ENCODE results near the gene INSC. TPM values are rescaled to one million over a fixed set of nuclear protein-coding genes. Genes with fewer than 3 reads are reported as not detected.

The INSC gene
- total RNA-seq, 1 experiment from 2014 or later: 1.4 TPM

- no peaks in the 10 kb centered on the region for H3K36me3 ChIP-seq (ENCODE audit: insufficient read depth, low read length)
- H4K20me1 ChIP-seq (ENCODE audit: insufficient read depth, low read depth, low read length): no peaks in the 10 kb centered on the region
- H3K4me3 ChIP-seq (ENCODE audit: low read length): no peak overlapping the region
- H3K9me3 ChIP-seq (ENCODE audit: low read length): no peaks in the 10 kb centered on the region
- H3K9ac ChIP-seq (ENCODE audit: low read length): no peak overlapping the region
- peaks cover 19% of the 10 kb centered on the region for H3K4me1 ChIP-seq (ENCODE audit: low read length)
- peak; percentile 37 for DNase-seq
- no peaks in the 10 kb centered on the region for H3K9me2 ChIP-seq (replicated peaks; ENCODE audit: insufficient read depth, low read length)
- no peaks in the 10 kb centered on the region for H3K27me3 ChIP-seq (ENCODE audit: low read length)
- H3K79me2 ChIP-seq (ENCODE audit: low read length): no peaks in the 10 kb centered on the region
- no peak overlapping the region for H3K27ac ChIP-seq (ENCODE audit: low read length)
- no peak overlapping the region for H3K4me2 ChIP-seq (ENCODE audit: low read depth, low read length, poor library complexity, severe bottlenecking)
- no peak overlapping the region for H2AFZ ChIP-seq (ENCODE audit: low read length)
These were observed 165.7 kb downstream of the INSC start for GRCh38 chr11:15280393-15280792.

GRCh38 chr11:15282754-15283153, 168.0 kb downstream of the INSC start:
- H3K4me1 ChIP-seq (ENCODE audit: low read length): peaks cover under 1% of the 10 kb centered on the region; the same call in 1 of the 2 replicates
- H3K9me2 ChIP-seq (replicated peaks; ENCODE audit: insufficient read depth, low read length): no peaks in the 10 kb centered on the region
- no peak overlapping the region for H3K9ac ChIP-seq (ENCODE audit: low read length)
- H3K9me3 ChIP-seq (ENCODE audit: low read length): no peaks in the 10 kb centered on the region
- no peaks in the 10 kb centered on the region for H4K20me1 ChIP-seq (ENCODE audit: insufficient read depth, low read depth, low read length)
- no peak overlapping the region for H3K4me3 ChIP-seq (ENCODE audit: low read length)
- no peaks in the 10 kb centered on the region for H3K36me3 ChIP-seq (ENCODE audit: insufficient read depth, low read length)
- H3K27ac ChIP-seq (ENCODE audit: low read length): no peak overlapping the region
- DNase-seq: no peak
- no peaks in the 10 kb centered on the region for H3K27me3 ChIP-seq (ENCODE audit: low read length)
- H3K4me2 ChIP-seq (ENCODE audit: low read depth, low read length, poor library complexity, severe bottlenecking): no peak overlapping the region
- no peaks in the 10 kb centered on the region for H3K79me2 ChIP-seq (ENCODE audit: low read length)
- H2AFZ ChIP-seq (ENCODE audit: low read length): no peak overlapping the region

DNA sequence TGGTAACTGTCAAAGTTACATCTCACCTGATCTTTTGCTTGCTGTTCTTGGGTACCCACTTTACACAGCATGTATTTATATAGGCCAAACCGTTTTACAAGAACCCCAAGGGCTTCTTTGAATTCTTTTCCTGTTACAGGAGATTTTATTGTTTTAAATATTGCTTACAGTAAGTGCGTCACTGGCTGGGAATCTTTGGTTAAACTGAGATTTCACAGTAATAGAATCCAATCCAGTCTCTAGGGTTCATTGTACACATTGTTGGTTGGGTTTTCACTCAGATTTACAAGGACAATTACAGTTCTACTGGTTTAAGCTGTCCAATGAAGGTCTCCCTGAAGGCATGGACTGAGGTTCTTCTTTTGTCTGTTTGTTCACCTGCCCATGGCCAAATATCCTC, 171.7 kb downstream of the INSC start:
- Histone ChIP-seq H2AFZ (ENCODE audit: low read length) (no peak overlapping the region), H3K27me3 (ENCODE audit: low read length) (no peaks in the 10 kb centered on the region), H3K36me3 (ENCODE audit: insufficient read depth, low read length) (no peaks in the 10 kb centered on the region), H3K27ac (ENCODE audit: low read length) (no peak overlapping the region), H3K4me2 (ENCODE audit: low read depth, low read length, poor library complexity, severe bottlenecking) (no peak overlapping the region), H3K4me3 (ENCODE audit: low read length) (no peak overlapping the region), H3K4me1 (ENCODE audit: low read length) (no peaks in the 10 kb centered on the region), H3K9ac (ENCODE audit: low read length) (no peak overlapping the region), H3K9me2 (replicated peaks; ENCODE audit: insufficient read depth, low read length) (no peaks in the 10 kb centered on the region), H4K20me1 (ENCODE audit: insufficient read depth, low read depth, low read length) (no peaks in the 10 kb centered on the region), H3K9me3 (ENCODE audit: low read length) (no peaks in the 10 kb centered on the region), H3K79me2 (ENCODE audit: low read length) (no peaks in the 10 kb centered on the region)
- no peak for DNase-seq

- Histone ChIP-seq H3K4me3 (ENCODE audit: low read length) (no peak overlapping the region), H3K4me2 (ENCODE audit: low read depth, low read length, poor library complexity, severe bottlenecking) (no peak overlapping the region), H3K9me3 (ENCODE audit: low read length) (no peaks in the 10 kb centered on the region), H3K27me3 (ENCODE audit: low read length) (no peaks in the 10 kb centered on the region), H3K9me2 (replicated peaks; ENCODE audit: insufficient read depth, low read length) (no peaks in the 10 kb centered on the region), H2AFZ (ENCODE audit: low read length) (no peak overlapping the region), H3K27ac (ENCODE audit: low read length) (no peak overlapping the region), H4K20me1 (ENCODE audit: insufficient read depth, low read depth, low read length) (no peaks in the 10 kb centered on the region), H3K9ac (ENCODE audit: low read length) (no peak overlapping the region), H3K36me3 (ENCODE audit: insufficient read depth, low read length) (no peaks in the 10 kb centered on the region), H3K79me2 (ENCODE audit: low read length) (no peaks in the 10 kb centered on the region), H3K4me1 (ENCODE audit: low read length) (no peaks in the 10 kb centered on the region)
- no peak for DNase-seq
These were observed 174.1 kb downstream of the INSC start for GRCh38 chr11:15288863-15289262.

GRCh38 chr11:15289723-15290122, 175.0 kb downstream of the INSC start:
- Histone ChIP-seq H3K4me1 (ENCODE audit: low read length) (no peaks in the 10 kb centered on the region), H3K4me2 (ENCODE audit: low read depth, low read length, poor library complexity, severe bottlenecking) (no peak overlapping the region), H3K79me2 (ENCODE audit: low read length) (no peaks in the 10 kb centered on the region), H3K9me3 (ENCODE audit: low read length) (no peaks in the 10 kb centered on the region), H3K9ac (ENCODE audit: low read length) (no peak overlapping the region), H3K36me3 (ENCODE audit: insufficient read depth, low read length) (no peaks in the 10 kb centered on the region), H3K9me2 (replicated peaks; ENCODE audit: insufficient read depth, low read length) (no peaks in the 10 kb centered on the region), H3K4me3 (ENCODE audit: low read length) (no peak overlapping the region), H4K20me1 (ENCODE audit: insufficient read depth, low read depth, low read length) (no peaks in the 10 kb centered on the region), H3K27me3 (ENCODE audit: low read length) (no peaks in the 10 kb centered on the region), H2AFZ (ENCODE audit: low read length) (no peak overlapping the region), H3K27ac (ENCODE audit: low read length) (no peak overlapping the region)
- no peak for DNase-seq

DNA sequence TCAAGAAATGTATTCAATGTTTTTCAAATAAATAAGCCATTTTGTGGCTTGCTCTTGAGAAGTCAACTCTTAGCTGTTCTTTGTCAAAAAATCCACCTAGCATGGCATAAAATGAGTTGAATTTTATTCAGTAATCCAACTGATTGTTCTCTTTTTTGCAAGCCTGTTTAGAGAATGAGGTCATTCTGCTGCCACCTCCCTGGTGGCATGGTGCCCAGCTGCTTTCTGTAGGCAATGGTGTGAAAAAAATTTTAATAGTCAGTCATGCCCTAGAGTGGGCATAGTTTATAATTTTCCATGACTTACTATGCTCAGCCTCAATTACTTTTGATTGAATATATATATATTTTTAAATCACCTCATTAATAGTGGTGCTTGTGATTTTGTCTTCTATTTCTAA, 177.2 kb downstream of the INSC start:
- no peaks in the 10 kb centered on the region for H3K9me3 ChIP-seq (ENCODE audit: low read length)

DNA sequence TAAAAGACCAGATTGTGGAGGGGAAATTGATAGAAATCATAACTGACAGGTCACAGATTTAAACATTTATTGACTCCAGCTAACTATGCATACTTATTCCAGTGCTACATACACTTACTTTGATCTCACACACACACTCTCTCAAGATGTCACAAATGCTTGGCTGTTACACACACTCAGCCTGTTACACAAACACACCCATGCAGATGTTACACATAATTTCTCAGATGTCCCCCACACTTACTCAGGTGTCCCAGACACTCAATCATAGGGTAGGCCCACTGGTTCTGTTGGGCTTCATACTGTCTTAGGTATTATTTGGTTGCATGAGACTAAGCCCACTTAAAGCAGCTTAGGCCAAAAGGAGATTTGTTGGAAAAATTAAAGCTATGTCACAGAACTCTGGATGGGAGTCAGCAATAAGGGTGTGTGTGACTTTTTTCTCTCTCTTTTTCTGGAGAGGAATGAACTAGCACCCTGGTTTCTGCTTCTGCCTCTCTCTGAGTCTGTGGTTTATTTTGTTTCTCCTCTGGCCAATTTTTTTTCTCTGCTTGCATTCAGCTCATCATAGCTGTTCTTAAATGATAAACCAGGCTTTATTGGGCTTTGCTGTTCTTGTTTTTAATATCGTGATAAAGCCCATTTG, 179.4 kb downstream of the INSC start:
- Histone ChIP-seq H3K4me2 (ENCODE audit: low read depth, low read length, poor library complexity, severe bottlenecking) (no peak overlapping the region), H4K20me1 (ENCODE audit: insufficient read depth, low read depth, low read length) (no peaks in the 10 kb centered on the region), H3K36me3 (ENCODE audit: insufficient read depth, low read length) (no peaks in the 10 kb centered on the region), H3K27ac (ENCODE audit: low read length) (no peak overlapping the region), H3K9me2 (replicated peaks; ENCODE audit: insufficient read depth, low read length) (no peaks in the 10 kb centered on the region), H3K9ac (ENCODE audit: low read length) (no peak overlapping the region), H3K4me1 (ENCODE audit: low read length) (no peaks in the 10 kb centered on the region), H3K27me3 (ENCODE audit: low read length) (0 out of 2 replicates have a peak, but pooled peaks cover 3% of the 10 kb centered on the region), H3K9me3 (ENCODE audit: low read length) (no peaks in the 10 kb centered on the region), H3K4me3 (ENCODE audit: low read length) (no peak overlapping the region), H3K79me2 (ENCODE audit: low read length) (no peaks in the 10 kb centered on the region), H2AFZ (ENCODE audit: low read length) (no peak overlapping the region)
- DNase-seq: no peak

More for the DNA sequence above, 177.2 kb downstream of the INSC start:
- no peak overlapping the region for H3K9ac ChIP-seq (ENCODE audit: low read length)
- H2AFZ ChIP-seq (ENCODE audit: low read length): no peak overlapping the region
- no peaks in the 10 kb centered on the region for H3K27me3 ChIP-seq (ENCODE audit: low read length)
- H3K4me3 ChIP-seq (ENCODE audit: low read length): no peak overlapping the region
- no peaks in the 10 kb centered on the region for H4K20me1 ChIP-seq (ENCODE audit: insufficient read depth, low read depth, low read length)
- no peak overlapping the region for H3K4me2 ChIP-seq (ENCODE audit: low read depth, low read length, poor library complexity, severe bottlenecking)
- no peak for DNase-seq
- no peaks in the 10 kb centered on the region for H3K4me1 ChIP-seq (ENCODE audit: low read length)
- H3K79me2 ChIP-seq (ENCODE audit: low read length): no peaks in the 10 kb centered on the region
- H3K27ac ChIP-seq (ENCODE audit: low read length): no peak overlapping the region
- no peaks in the 10 kb centered on the region for H3K36me3 ChIP-seq (ENCODE audit: insufficient read depth, low read length)
- H3K9me2 ChIP-seq (replicated peaks; ENCODE audit: insufficient read depth, low read length): no peaks in the 10 kb centered on the region

GRCh38 chr11:15295695-15296094, 181.0 kb downstream of the INSC start:
- H3K9ac ChIP-seq (ENCODE audit: low read length): no peak overlapping the region
- no peaks in the 10 kb centered on the region for H4K20me1 ChIP-seq (ENCODE audit: insufficient read depth, low read depth, low read length)
- no peak overlapping the region for H3K4me3 ChIP-seq (ENCODE audit: low read length)
- 0 out of 2 replicates have a peak, but pooled peaks cover 3% of the 10 kb centered on the region for H3K27me3 ChIP-seq (ENCODE audit: low read length)
- no peaks in the 10 kb centered on the region for H3K9me2 ChIP-seq (replicated peaks; ENCODE audit: insufficient read depth, low read length)
- H3K27ac ChIP-seq (ENCODE audit: low read length): no peak overlapping the region
- no peaks in the 10 kb centered on the region for H3K9me3 ChIP-seq (ENCODE audit: low read length)
- H2AFZ ChIP-seq (ENCODE audit: low read length): no peak overlapping the region
- H3K36me3 ChIP-seq (ENCODE audit: insufficient read depth, low read length): no peaks in the 10 kb centered on the region
- no peak for DNase-seq
- no peaks in the 10 kb centered on the region for H3K4me1 ChIP-seq (ENCODE audit: low read length)
- no peak overlapping the region for H3K4me2 ChIP-seq (ENCODE audit: low read depth, low read length, poor library complexity, severe bottlenecking)
- no peaks in the 10 kb centered on the region for H3K79me2 ChIP-seq (ENCODE audit: low read length)
